ENCODE measurements around the gene RPS29. TPM values are rescaled to one million over a fixed set of nuclear protein-coding genes. Genes with fewer than 3 reads are reported as not detected.

Gene RPS29
- total RNA-seq, 1 donor from 2014 or later: 3,080 TPM

DNA sequence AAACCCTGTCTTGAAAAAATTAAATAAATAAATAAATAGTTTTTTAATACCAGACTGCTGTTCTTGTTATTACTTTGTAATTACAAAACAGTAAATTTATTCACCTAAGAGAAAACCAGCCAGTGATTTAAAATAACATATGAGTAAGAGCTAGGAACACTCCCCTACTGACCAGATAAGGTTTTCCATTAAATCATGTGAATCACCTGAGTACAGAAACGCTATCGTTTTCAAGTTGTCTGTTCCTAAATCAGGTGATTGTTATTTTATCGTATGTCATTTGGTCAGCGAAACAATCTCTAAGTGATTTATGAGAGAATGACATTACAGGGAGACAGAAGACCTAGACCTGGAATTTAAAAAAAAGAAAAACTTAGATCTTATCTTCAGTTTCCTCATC, 47.3 kb downstream of the RPS29 start:
- TF ChIP-seq, protein P1, sequence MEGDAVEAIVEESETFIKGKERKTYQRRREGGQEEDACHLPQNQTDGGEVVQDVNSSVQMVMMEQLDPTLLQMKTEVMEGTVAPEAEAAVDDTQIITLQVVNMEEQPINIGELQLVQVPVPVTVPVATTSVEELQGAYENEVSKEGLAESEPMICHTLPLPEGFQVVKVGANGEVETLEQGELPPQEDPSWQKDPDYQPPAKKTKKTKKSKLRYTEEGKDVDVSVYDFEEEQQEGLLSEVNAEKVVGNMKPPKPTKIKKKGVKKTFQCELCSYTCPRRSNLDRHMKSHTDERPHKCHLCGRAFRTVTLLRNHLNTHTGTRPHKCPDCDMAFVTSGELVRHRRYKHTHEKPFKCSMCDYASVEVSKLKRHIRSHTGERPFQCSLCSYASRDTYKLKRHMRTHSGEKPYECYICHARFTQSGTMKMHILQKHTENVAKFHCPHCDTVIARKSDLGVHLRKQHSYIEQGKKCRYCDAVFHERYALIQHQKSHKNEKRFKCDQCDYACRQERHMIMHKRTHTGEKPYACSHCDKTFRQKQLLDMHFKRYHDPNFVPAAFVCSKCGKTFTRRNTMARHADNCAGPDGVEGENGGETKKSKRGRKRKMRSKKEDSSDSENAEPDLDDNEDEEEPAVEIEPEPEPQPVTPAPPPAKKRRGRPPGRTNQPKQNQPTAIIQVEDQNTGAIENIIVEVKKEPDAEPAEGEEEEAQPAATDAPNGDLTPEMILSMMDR (IDR thresholded peaks at IDR 0.05): no peak
- no peak for TF ChIP-seq POLR2A (IDR thresholded peaks at IDR 0.05)
- no peak for TF ChIP-seq POLR2AphosphoS5 (IDR thresholded peaks at IDR 0.05; ENCODE audit: insufficient read depth in 1 of 2, low read depth in 1 of 2)
- Histone ChIP-seq H3K9me3 (no peaks in the 10 kb centered on the region), H3K27me3 (no peaks in the 10 kb centered on the region), H3K27ac (no peak overlapping the region), H3K36me3 (no peaks in the 10 kb centered on the region), H3K4me1 (no peaks in the 10 kb centered on the region), H3K4me3 (no peak overlapping the region)
- no peak for DNase-seq (ENCODE audit: extremely low spot score in 2 of 2)
- intact Hi-C loops (cut with DNase I): no loop called here

Small RNA genes lying within 50 kb of the gene (small RNA-seq; reads per million reads assigned to genes)
- gene AL139099.3 (not detected), gene AL139099.4 (not detected), gene RF00019 (not detected), gene RNA5SP384 (not detected)

Other genes starting within 250 kb of the RPS29 start
- gene LRR1, start 12.6 kb upstream of the RPS29 start, total RNA-seq: 3.7 TPM
- gene RPL36AL, start 34.2 kb upstream of the RPS29 start, total RNA-seq: 208 TPM
- 11.3 TPM for gene MGAT2, start 34.4 kb upstream of the RPS29 start, total RNA-seq
- 7.9 TPM for gene DNAAF2, start 48.9 kb upstream of the RPS29 start, total RNA-seq
- gene POLE2, start 101.8 kb upstream of the RPS29 start, total RNA-seq: 4.9 TPM
- gene KLHDC1, start 106.7 kb upstream of the RPS29 start, total RNA-seq: 4.7 TPM
- gene KLHDC2, start 181.8 kb upstream of the RPS29 start, total RNA-seq: 77.8 TPM